Osteoblast (primary cell): ENCODE measurements around the gene EXOSC9. TPM values are rescaled to one million over a fixed set of nuclear protein-coding genes. Genes with fewer than 3 reads are reported as not detected.

Experiments used
- DNase-seq: peaks from one replicate; pipeline ENCODE4 v3.0.0; 2011; ENCODE audit warnings: low spot score, mixed read lengths; ENCODE audit not compliant: insufficient read length; ENCODE audit errors: missing footprints
- H2AFZ ChIP-seq: 2 replicates; pipeline ENCODE4 v1.6.0; 2011; ENCODE audit warnings: mild to moderate bottlenecking, low read length
- H3K27ac ChIP-seq: 2 replicates; pipeline ENCODE4 v1.5.1; 2011; ENCODE audit warnings: mild to moderate bottlenecking, low read depth, low read length, moderate library complexity
- H3K27me3 ChIP-seq: 2 replicates; pipeline ENCODE4 v1.6.0; 2012; ENCODE audit warnings: mild to moderate bottlenecking, control low read depth, inconsistent platforms, low read length, moderate library complexity; ENCODE audit not compliant: insufficient read depth
- H3K36me3 ChIP-seq: 2 replicates; pipeline ENCODE4 v1.5.1; 2011; ENCODE audit warnings: mild to moderate bottlenecking, low read length, control low read depth, moderate library complexity; ENCODE audit not compliant: insufficient read depth
- H3K4me1 ChIP-seq: 2 replicates; pipeline ENCODE4 v1.5.1; 2011; ENCODE audit warnings: mild to moderate bottlenecking, low read length, control low read depth, moderate library complexity; ENCODE audit not compliant: insufficient read depth
- H3K4me2 ChIP-seq: 2 replicates; pipeline ENCODE4 v1.6.0; 2011; ENCODE audit warnings: mild to moderate bottlenecking, low read length; ENCODE audit not compliant: insufficient read depth
- H3K4me3 ChIP-seq: fragments of 200-600 bp; sonication (generic); 3 replicates; pipeline ENCODE4 v1.5.1; 2012; ENCODE audit warnings: mild to moderate bottlenecking, low read length, inconsistent platforms; ENCODE audit not compliant: insufficient read depth
- H3K79me2 ChIP-seq: 2 replicates; pipeline ENCODE4 v1.6.0; 2012; ENCODE audit warnings: mild to moderate bottlenecking, low read length, control low read depth, inconsistent platforms; ENCODE audit not compliant: insufficient read depth
- H3K9me3 ChIP-seq: 2 replicates; pipeline ENCODE4 v1.5.1; 2011; ENCODE audit warnings: low read depth, low read length, control low read depth
- H4K20me1 ChIP-seq: 2 replicates; pipeline ENCODE4 v1.6.0; 2012; ENCODE audit warnings: mild to moderate bottlenecking, low read length, control low read depth; ENCODE audit not compliant: insufficient read depth
- total RNA-seq: library from RNA; depleted of rRNA; stranded (reverse); fragments of >200 nt; gene quantifications from 2 replicates; pipeline ENCODE4 v1.2.3, GENCODE V29; 2012
- TF ChIP-seq, protein P1 (sequence below): IDR thresholded peaks from 2 replicates; pipeline ENCODE4 v1.5.1; 2011; ENCODE audit warnings: mild to moderate bottlenecking, low read depth, low read length, moderate library complexity; ENCODE audit errors: extremely low read depth

Gene EXOSC9
- total RNA-seq, 1 donor, result 30.8 TPM

DNA sequence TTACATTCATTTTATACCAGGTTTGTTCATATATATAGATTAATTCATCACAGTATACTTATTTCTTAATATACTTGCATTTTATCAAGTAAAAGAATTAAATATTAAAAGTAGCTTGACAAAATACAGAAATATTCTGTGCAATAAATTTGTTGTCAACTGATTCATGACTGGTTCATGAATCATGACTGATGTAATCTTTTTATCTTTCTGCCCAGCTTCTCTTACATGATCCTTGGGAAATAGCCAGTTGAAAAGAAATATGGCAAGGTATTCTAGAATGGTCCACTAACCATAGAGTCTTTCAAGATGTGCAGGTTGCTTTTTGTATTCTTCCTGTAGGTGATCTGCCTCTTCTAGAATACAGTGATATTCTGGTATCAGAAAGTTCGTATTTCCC lies 26.7 kb downstream of the EXOSC9 start:
- Histone ChIP-seq H3K9me3 (no peaks in the 10 kb centered on the region), H3K27me3 (no peaks in the 10 kb centered on the region), H3K79me2 (peaks cover 5% of the 10 kb centered on the region), H3K4me3 (no peak overlapping the region), H4K20me1 (no peaks in the 10 kb centered on the region), H3K4me2 (no peak overlapping the region), H3K27ac (peak overlapping the region; percentile 47), H2AFZ (no peak overlapping the region), H3K36me3 (peaks cover 23% of the 10 kb centered on the region), H3K4me1 (peaks cover 8% of the 10 kb centered on the region)
- peak; percentile 31 for DNase-seq
- TF ChIP-seq, protein P1, sequence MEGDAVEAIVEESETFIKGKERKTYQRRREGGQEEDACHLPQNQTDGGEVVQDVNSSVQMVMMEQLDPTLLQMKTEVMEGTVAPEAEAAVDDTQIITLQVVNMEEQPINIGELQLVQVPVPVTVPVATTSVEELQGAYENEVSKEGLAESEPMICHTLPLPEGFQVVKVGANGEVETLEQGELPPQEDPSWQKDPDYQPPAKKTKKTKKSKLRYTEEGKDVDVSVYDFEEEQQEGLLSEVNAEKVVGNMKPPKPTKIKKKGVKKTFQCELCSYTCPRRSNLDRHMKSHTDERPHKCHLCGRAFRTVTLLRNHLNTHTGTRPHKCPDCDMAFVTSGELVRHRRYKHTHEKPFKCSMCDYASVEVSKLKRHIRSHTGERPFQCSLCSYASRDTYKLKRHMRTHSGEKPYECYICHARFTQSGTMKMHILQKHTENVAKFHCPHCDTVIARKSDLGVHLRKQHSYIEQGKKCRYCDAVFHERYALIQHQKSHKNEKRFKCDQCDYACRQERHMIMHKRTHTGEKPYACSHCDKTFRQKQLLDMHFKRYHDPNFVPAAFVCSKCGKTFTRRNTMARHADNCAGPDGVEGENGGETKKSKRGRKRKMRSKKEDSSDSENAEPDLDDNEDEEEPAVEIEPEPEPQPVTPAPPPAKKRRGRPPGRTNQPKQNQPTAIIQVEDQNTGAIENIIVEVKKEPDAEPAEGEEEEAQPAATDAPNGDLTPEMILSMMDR, result no peak

DNA sequence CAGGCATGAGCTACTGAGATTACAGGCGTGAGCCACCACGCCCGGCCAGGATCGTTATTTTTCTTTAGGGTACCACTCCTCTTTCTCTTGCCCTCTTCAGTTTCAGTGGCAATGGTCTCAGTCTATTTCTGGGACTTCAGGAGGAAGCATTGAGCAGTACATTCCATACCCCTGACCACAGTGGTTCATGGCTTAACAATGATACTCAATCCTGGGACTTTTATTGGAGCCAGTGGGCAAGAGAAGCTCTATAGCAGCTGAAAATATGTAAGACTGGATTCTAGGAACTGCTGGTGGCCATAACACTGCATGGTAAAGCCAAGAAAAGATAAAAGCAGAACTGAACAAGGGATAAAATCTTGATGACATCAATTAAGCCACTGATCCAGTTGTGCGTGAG lies 28.4 kb downstream of the EXOSC9 start:
- H3K27me3 ChIP-seq, result no peaks in the 10 kb centered on the region
- no peaks in the 10 kb centered on the region for H3K9me3 ChIP-seq
- H3K27ac ChIP-seq, result peak overlapping the region; percentile 22
- no peak overlapping the region for H2AFZ ChIP-seq
- H3K4me2 ChIP-seq, result no peak overlapping the region
- H3K4me1 ChIP-seq, result peaks cover 3% of the 10 kb centered on the region
- no peak for DNase-seq
- no peak overlapping the region for H3K4me3 ChIP-seq
- H4K20me1 ChIP-seq, result no peaks in the 10 kb centered on the region
- peaks cover 26% of the 10 kb centered on the region for H3K36me3 ChIP-seq
- H3K79me2 ChIP-seq, result no peaks in the 10 kb centered on the region
- TF ChIP-seq, protein P1, result no peak

DNA sequence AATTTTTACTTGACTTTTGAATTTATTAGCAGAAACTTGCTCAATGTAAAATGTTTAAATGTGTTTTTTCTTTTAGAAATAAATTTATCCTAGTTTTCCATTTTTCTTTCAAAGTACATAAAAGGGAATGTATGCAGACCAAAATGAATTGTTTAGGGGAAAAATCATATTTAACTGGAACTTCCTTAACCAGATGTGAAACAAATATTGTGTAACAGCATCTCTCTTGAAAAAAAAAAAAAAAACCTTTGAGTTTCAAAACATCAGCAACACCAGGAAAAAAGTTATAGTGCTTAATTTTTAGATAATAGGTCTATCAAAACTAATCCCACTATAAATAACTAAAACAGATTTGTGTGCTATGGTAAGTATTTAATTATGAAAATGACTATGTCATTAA lies 37.0 kb downstream of the EXOSC9 start:
- no peak for DNase-seq
- H3K27ac ChIP-seq, result no peak overlapping the region
- TF ChIP-seq, protein P1, result no peak
- H3K4me2 ChIP-seq, result no peak overlapping the region
- peaks cover 29% of the 10 kb centered on the region for H3K36me3 ChIP-seq
- no peak overlapping the region for H3K4me3 ChIP-seq
- H3K27me3 ChIP-seq, result no peaks in the 10 kb centered on the region
- H3K79me2 ChIP-seq, result no peaks in the 10 kb centered on the region
- H4K20me1 ChIP-seq, result no peaks in the 10 kb centered on the region
- H3K9me3 ChIP-seq, result no peaks in the 10 kb centered on the region
- H3K4me1 ChIP-seq, result no peaks in the 10 kb centered on the region
- no peak overlapping the region for H2AFZ ChIP-seq

DNA sequence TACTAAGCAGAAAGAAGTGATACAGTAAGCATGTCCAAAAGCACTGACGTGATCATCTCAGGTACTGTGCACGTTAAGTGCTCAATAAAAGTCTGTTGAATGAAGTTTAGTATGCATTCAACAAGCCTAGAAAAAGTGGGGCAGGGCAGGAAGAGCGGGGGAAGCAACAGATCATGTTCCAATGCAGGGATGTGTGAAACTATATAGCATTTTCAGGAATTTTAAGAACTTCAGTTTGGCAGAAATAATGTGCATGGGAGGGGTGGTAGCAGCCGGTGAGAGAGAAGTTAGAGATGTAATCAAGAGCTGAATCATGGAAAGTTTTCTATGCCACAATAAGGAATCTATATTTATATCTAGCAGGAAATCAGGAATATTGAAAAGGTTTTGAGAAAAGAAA lies 41.7 kb downstream of the EXOSC9 start:
- Histone ChIP-seq H3K36me3 (peaks cover 46% of the 10 kb centered on the region), H3K79me2 (no peaks in the 10 kb centered on the region), H3K4me1 (no peaks in the 10 kb centered on the region), H4K20me1 (no peaks in the 10 kb centered on the region), H3K27me3 (no peaks in the 10 kb centered on the region), H3K4me3 (no peak overlapping the region), H3K27ac (no peak overlapping the region), H3K9me3 (no peaks in the 10 kb centered on the region), H3K4me2 (no peak overlapping the region), H2AFZ (no peak overlapping the region)
- TF ChIP-seq, protein P1, result no peak
- no peak for DNase-seq
